Measurements from ENCODE around the gene LYVE1.

Gene LYVE1

DNA sequence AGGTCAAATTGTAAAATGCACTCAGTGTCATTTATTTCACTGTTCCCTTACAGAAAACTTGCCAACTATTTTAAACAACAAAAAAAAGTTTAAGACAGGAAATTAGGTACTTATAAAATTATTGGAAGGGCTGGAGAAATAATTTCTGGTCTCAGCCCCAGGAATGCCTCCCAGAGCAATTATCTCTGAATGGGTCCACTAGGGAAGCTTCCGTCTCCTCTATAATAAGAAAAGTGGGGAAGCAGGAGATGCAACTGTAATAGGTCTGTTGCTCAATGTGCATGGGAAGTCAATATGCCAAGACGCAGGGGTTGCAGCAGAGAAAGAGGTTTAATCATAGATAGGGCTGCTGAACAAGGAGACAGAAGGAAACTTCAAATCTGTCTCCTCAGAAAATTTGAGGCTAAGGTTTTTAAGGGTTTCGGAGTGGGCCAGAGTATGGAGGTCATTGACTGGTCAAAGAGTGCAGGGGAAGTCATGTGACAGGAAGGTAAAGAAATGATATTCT lies 16.6 kb downstream of the LYVE1 start:
- DNase-seq, result no peak

GRCh38 chr11:10551290-10551592 lies 17.2 kb downstream of the LYVE1 start:
- DNase-seq, result no peak

- no peak for DNase-seq
Measured at GRCh38 chr11:10550503-10551289, 17.8 kb downstream of the LYVE1 start.

- no peak for DNase-seq
Measured at GRCh38 chr11:10544491-10545465, 23.7 kb downstream of the LYVE1 start.

GRCh38 chr11:10543782-10544181 lies 24.7 kb downstream of the LYVE1 start:
- no peak for DNase-seq

GRCh38 chr11:10542776-10543175 lies 25.7 kb downstream of the LYVE1 start:
- DNase-seq, result no peak

DNA sequence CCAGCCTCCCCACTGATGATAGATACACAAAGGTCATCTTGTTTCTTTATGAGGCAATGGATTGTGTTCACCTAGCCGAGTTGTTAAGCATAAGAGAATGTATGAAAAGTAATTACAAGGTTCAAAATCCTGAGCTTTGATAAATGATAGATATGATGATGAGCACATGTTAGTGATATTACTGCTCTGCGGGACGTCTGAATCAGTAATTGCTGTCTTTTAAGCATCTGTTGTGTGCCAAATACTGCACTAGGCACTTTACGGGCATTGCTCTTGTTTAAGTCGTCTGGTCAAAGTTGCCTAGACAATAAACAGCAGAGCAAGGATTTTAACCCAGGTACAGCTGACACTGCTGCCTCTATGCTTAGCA lies 26.9 kb downstream of the LYVE1 start:
- DNase-seq, result no peak

DNA sequence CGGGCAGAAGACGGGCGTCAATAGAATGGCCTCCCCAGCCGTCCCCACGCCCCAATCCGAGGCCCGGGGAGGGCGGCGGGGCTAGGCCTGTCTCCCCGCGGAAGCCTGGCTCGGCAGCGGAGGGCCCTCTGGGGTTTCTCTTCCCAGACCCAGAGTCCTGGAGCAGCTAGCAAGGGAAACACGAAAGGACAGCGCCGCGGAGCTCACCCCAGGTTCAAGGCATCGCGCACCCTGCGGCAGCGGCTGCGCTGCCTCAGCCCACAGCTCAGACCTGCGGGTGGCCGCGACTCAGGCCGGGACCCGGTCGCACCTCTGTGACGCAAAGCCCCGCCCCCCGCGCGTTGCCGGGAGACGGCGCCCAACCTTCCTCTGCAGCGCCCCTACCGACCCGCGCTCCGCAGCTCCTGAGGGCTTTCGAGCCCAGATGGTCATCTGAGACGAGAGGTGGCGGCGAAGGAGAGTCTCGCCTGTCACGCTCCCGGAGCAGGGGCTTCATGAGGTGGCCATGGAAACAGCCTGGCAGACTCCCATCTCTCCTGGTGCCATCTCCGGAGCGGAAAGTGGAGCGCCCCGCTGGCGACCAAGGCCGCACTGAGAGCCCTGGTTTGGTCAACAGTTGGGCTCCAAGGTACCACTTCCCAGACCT lies 27.4 kb downstream of the LYVE1 start, which contains the start of gene RNF141:
Gene RNF141 (minus strand): TSS at position 273 of the 646 bp plus-strand sequence. CDS start 7,029 bp downstream, outside the sequence.
- DNase-seq, result peak; percentile 98

GRCh38 chr11:10540546-10540914 lies 27.9 kb downstream of the LYVE1 start:
- no peak for DNase-seq

GRCh38 chr11:10539339-10539738 lies 29.1 kb downstream of the LYVE1 start:
- no peak for DNase-seq

DNA sequence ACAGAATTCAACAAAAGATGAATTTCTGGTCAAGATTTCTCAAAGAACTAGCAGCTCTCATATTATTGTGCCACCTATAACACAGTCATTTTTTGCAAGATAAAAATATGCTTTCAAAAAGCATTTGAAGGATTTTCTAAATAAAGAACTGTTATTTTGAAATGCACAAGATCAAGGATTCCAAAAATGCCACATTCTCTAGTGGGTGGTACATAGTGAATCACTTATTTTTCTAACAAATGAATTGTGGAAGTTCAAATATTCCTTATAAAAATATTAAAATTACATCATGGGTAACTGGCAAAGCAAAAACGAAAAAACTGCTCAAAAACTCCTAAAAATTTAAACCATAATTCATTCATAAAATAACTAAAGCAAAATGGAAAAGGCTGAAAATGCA lies 29.5 kb downstream of the LYVE1 start:
- DNase-seq, result no peak

GRCh38 chr11:10537600-10537999 lies 30.9 kb downstream of the LYVE1 start:
- DNase-seq, result no peak

GRCh38 chr11:10534316-10534715 lies 34.1 kb downstream of the LYVE1 start:
- DNase-seq, result no peak

DNA sequence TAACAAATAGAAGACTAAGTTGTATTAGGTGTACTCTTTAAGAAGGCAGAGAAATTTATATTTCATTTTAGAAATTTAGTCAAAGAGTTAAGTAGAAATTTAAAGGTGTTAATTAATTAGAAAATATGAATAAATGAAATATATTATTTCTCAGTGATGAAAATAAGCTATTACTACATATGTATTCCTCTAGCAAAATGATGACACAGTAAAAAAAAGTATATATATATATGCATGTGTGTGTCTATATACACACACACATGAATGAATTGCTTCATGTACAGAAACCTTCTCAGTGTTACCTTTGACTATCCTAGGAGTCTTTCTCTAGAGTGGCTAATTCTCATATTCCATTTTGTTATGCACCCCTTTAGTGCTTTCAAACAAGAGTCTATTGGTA lies 35.1 kb downstream of the LYVE1 start:
- DNase-seq, result no peak

DNA sequence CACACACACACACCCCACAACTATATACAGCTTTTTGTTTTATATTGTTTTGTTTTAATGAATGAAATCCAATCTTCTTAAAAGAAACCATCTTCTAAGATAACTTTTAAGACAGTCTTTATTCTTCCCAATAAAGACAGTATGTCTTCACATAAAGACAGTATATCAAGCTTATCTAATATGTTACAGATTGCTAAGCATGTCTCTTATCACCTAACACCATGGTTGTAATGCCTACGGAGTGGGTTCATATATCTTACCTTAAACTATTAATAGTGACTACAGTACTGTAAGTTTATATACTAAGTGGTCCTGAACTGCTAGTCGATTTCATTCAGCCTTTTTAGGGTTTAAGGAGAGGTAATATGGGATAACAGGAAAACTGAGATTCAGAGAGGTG lies 35.9 kb downstream of the LYVE1 start:
- DNase-seq, result no peak

DNA sequence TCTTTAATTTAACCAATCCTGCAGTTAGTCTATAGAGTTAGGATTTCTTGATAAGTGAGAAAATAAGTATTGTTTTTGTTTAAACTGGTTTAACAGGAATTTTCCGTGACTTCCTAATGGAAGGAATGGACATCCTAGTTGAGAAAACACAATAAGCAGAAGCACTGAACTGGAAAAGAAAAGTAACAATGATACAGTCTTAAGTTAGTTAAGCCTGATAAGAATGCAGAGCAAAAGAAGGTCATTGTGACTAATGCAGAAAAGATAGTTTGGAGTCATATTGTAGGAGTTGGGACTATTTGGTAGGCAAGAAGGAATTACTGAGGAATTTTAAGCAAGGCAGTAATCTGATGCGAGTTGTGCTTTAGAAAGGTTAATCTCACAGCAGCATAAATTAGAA lies 39.2 kb downstream of the LYVE1 start:
- no peak for DNase-seq

DNA sequence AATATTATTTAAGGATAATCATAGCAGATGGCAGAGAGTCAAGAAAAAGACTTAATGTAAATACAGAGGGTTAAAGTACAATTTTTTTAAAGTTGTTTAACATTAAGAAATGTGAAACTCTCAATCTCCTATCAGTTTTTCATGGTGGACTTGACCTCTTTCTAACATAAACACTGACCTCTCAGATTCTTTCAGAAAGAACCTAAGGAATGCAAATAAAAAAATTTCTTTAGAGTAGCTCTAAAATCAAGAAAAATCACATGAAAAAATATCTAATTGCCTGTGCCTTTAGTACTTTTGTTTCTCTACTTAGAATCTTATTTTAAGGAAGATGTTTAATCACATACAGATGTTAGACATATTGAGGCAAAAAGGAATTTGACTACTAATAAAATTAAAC lies 40.3 kb downstream of the LYVE1 start:
- DNase-seq, result no peak

DNA sequence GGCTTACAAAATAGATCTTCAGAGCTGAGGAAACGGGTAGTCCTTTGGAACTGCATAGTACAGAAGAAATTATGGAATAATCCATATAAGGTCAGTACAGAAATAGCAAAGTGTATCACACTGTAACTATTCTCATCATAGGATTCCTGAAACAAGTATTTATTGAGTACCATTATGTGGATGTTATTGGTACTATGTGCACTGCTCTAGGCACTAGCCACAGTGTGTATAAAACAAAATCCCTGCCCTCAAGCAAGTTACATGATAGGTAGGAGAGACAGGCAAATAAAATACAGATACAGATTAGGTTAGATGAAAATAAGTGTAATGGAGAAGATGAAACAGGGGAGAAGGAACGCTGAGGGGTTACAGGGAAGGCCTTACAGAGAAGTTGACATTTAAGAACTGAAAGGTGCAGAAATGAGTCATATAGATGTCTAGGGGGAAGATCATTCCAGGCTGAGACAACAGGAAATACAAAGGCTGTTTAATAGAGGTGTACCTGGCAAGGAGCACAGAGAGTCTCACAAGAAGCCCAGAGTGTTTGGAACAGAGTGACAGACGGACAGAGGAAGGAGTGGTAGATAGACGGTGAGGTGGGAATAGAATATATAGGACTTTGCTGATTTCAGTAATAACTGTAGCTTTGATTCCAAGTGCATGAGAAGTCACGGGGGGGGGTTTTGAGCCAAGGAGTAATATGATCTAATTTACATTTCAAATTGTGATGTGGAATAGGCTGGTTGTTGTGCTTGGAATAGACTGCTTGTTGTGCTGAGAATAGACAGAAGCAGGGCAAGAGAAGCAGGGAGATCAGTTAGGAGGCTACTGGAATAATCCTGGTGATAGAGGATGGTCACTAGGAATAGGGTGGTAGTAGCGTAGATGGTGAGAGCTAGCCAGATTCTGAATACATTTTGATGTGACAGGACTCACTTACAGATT lies 41.2 kb downstream of the LYVE1 start:
- DNase-seq, result no peak

GRCh38 chr11:10524471-10524870 lies 44.0 kb downstream of the LYVE1 start:
- no peak for DNase-seq

DNA sequence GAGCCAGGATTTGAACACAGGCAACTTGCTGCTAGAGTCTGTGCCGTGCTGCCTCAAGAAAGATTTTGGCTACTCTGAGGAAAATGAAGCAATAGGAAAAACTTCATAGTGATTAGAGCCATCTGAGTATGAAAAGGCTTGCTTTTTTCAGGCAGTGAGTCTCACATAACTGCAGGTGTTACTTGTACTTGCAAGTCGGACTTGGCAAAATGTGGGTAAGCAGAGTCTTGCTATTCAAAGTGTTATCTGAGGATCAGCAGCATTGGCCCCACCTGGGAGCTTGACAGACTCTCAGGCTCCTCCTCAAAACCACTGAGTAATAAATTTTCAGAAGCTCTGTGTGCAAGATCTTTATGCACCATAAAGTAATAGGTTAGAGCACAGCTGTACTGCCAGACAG lies 45.5 kb downstream of the LYVE1 start:
- DNase-seq, result no peak

- DNase-seq, result no peak
Measured at GRCh38 chr11:10522276-10522675, 46.2 kb downstream of the LYVE1 start.

- DNase-seq, result no peak
Measured at GRCh38 chr11:10520562-10520961, 47.9 kb downstream of the LYVE1 start.
